ENCODE measurements around the gene KIAA0825. TPM values are rescaled to one million over a fixed set of nuclear protein-coding genes. Genes with fewer than 3 reads are reported as not detected.

The KIAA0825 gene
- total RNA-seq, 2 donors from 2014 or later, result 1.8 to 2.4 TPM

DNA sequence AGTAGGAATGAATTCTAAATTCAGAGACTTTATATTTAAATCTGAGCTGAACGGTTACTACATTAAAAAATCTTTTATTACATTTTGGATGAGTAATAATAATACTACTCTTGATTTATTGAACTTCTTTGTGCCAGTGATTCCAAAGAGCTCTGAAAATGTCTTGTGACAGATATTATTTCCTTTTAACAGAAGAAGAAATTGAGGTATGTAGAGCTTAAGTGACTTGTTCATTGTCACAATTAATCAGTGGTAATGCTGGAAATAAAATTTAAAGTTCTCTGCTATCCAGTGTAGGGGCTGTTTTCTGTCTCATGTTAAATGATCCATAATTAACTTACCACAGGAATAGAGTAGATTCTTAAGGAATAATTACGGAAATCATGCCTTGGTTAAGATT lies 335.3 kb downstream of the KIAA0825 start:
- intact Hi-C loops (cut with DNase I, micrococcal nuclease), result no loop called here
- ATAC-seq (no peak), DNase-seq (no peak)

DNA sequence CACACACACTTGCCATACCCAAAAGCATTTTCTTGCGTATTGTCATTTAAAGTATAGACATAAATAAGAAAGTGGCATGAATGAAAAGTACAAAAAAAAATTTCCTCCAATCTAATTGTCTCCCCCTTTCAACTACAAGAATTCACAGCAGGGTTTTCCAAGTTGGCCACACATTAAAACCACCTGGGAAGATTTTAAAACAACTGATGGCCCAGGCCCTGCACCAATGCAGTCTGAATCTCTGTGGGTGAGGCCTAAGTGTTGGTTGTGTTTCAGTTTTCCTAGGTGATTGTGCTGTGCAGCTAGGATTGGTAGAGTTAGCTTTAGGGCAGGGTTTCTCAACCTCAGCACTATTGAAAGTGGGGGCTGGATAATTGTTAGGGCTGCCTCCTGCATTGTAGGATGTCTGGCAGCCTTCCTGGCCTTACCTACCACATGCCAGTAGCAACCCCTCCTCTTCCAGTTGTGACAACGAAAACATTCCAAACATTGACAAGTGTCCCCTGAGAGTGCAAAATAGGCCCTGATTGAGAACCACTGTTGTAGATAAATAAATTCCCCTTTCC lies 337.1 kb downstream of the KIAA0825 start:
- intact Hi-C loops (cut with DNase I, micrococcal nuclease), result no loop called here
- DNase-seq (no peak), ATAC-seq (no peak)

DNA sequence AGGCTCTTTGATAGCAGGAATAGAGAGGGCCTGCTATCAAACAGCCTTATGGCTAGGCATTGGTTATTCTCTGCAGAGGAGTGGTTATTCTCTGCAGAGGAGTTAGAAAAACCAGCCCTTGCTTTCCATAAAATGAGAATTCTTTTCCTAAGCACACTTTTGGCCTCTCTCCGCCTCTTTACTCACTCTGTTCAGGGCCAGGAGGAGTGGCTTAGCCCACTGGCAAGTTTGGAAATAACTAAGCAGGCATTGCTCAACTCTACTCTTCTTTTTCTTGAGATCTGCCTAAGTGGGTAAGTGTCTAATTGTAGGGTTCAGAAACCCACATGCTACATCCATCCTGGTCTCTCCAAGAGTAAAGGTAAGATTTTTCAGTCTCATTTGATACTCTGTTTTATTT lies 341.7 kb downstream of the KIAA0825 start:
- intact Hi-C loops (cut with DNase I, micrococcal nuclease), result no loop called here
- no peak for DNase-seq
- ATAC-seq, result no peak

DNA sequence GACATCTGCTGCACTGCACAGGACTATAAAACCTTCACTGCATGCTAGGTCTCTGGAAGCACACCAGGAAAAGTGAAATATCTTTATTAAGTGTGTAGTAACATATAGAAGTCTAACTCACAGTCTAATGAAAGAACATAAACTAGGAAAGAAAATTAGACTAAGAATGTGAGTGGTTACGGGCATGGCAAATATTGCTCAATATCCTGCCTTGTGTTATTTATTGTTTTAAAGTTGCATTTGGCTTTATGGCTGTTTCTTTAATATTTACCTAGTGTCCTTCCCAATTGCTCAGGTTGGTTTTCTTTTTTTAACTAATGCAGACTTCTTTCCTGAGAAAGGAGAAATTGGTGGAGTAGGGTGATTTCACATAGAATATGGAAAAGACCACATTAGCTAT lies 342.4 kb downstream of the KIAA0825 start:
- ATAC-seq (no peak), DNase-seq (no peak)
- intact Hi-C loops (cut with DNase I, micrococcal nuclease), result no loop called here

DNA sequence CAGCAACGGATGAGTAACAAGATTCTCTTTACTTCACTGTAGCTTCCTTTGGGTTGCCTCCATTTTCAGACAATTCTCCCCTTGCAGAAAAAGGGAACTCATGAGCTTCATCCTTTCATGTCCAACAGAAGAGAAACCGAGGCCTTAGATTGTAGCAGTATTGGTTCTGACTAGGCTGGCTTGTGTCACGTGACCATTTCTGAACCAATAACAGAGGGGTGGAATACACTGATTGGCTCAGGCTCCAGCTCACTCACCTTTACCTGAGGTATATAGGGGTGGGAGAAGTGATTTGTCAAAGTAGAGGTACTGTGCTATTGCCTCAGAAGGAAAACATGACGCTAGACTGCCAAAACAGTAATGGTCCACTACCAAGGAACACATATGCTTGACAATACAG lies 343.7 kb downstream of the KIAA0825 start:
- ATAC-seq (no peak), DNase-seq (no peak)
- intact Hi-C loops (cut with DNase I, micrococcal nuclease), result no loop called here

DNA sequence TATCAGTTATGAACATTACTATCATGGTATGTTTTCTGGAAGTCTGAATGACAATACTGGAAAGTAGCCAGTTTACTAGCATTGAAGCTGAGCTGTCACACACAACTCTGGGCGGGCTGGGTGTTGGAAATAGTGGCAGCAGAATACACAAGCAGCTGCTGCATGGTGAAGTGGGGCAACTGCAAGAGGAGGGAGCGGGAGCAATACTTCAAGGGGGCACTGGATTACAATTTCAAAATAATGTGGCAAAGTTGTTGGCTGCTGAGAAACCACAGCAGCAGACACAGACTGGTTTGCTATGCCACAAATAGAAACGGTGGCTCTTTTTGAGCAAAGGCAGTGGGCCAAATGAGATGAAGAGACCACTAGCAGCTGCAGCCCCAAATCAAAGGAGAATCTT lies 350.2 kb downstream of the KIAA0825 start:
- DNase-seq (no peak), ATAC-seq (no peak)
- intact Hi-C loops (cut with DNase I, micrococcal nuclease), result no loop called here

DNA sequence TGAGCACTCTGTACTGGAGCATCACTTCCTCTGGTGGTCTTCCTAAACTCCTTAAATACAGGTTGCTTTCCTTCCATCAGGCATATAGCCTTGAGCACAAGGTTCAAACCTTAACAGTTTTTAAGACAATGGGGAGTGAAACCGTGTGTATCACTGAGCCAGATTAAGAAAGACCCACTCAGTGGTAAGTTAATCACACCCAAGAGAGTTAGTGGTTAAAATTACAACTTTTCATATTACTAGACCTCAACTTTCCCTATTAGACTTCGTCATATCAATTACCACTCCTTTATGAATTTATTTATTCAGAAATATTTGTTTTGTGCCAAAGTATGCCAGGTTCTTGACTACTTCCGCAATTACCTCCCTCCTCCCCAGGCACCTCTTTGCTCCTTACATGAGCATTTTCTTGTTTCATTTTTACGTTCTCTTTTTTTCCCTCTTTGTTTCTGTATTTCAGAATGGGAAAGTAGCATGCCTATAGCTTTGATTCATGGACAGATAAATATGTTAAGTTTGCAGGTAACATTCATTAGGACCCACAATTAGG lies 351.0 kb downstream of the KIAA0825 start:
- DNase-seq, result no peak
- intact Hi-C loops (cut with DNase I, micrococcal nuclease), result no loop called here
- ATAC-seq, result no peak

DNA sequence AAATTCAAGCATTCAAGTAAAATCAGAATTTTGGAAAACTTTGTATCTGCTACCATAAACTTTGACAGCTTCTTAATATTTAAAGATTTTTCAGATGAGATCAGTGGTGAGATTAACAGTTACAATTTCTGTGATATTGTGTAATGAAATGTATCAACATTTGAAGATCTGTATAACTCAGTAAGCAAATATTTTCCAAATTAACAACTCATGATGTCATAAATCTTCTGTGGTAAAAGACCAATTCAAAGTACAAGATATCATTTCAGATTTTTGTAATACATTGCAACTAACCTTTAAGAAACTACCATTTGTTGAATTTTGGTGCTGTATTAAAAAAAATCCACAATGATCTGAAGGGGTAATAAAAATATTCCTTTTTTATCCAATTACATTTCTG lies 352.2 kb downstream of the KIAA0825 start:
- intact Hi-C loops (cut with DNase I, micrococcal nuclease), result no loop called here
- DNase-seq (no peak), ATAC-seq (no peak)

DNA sequence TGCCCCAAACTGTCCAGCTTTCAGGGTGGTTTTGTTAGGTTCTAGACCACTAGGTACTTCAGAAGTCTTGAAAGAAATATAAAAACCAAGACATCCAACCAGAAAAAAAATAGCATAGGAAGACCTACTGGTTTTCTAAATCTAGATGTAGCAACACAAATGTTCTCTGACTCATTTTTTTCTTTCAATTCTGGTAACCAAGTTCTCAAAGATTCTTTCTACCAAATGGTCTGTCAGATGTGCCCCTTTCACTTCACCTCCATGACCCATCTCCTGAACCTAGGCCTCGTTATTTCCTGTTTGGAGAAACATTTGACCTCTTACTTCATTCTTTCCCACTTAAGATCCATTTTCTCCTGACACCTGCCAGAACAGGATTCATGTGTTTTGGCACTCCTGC lies 355.3 kb downstream of the KIAA0825 start:
- intact Hi-C loops (cut with DNase I, micrococcal nuclease), result no loop called here
- no peak for DNase-seq
- no peak for ATAC-seq

DNA sequence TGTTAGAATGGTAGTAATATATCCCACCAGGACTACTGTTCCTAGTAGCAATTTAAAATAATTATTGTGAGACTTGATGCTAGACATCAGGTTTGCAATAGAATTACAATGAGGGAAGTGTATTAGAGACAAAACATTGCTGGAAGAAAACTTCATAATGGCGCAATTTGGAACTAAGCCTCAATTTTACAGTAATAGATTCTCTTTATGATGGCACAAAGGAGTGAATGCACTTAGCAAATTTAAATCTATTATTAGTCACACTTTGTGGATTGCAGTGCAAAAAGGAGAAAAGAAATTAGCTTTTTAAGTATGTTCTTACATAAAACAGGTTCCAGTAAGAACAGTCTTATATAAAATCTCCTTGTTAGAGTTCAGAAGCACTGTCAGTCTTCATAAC lies 358.3 kb downstream of the KIAA0825 start:
- DNase-seq (no peak), ATAC-seq (no peak)
- intact Hi-C loops (cut with DNase I, micrococcal nuclease), result no loop called here

DNA sequence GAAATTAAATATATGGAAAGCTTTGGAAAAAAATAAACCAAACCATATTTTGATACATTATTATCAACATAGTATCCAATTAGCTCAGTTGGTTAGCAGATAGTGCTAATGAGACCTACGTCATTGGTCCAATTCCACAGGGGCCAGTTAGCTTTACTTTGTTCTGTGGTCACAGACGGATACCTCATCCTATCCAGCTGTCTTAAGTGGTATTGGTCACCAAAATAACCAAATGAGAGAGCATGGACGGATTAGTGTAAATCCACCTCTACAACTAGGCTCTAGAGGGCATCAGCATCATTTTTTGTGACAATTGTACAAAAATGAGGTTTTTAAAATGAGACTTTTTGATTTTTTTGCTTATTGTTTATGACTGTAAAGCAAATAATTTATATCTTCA lies 364.2 kb downstream of the KIAA0825 start:
- intact Hi-C loops (cut with DNase I, micrococcal nuclease), result no loop called here
- no peak for DNase-seq
- no peak for ATAC-seq

DNA sequence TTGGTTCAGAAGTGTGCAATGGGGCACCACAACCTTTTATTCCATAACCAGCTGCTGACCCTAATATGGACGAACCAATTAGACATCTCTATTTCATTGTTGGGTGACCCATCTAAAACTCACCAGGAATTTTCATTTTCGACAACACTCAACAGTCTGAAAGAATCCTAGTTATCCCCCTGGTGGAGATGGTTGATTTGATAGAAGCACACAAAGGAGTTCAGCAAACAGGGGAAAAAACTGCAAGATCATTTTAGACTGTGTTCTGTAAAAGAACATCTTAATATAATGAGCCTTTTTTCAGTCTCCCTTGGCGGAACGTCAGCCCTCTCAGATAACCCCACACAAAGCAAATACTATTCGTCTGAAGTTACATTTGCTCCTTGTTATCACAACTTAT lies 367.4 kb downstream of the KIAA0825 start:
- DNase-seq (no peak), ATAC-seq (no peak)
- intact Hi-C loops (cut with DNase I, micrococcal nuclease), result no loop called here

DNA sequence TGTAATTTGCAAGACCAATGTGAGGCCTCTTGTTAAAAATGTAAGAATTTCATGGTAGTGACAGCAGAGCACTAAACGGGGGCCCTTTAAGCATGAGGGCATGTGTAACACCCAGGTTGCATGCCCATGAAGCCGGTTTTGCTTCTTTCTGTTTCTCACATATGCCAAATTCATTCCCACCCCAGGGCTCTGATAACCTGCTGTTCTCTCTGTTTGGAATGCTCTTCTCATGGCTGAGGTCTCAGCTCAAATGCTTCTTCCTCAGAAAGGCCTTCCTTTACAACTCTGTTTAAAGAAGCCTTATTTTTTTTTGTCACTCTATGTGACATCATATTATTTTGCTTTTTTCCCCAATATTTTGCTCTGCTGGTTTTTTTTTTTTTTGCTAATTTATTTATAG lies 369.0 kb downstream of the KIAA0825 start:
- no peak for DNase-seq
- ATAC-seq, result no peak
- intact Hi-C loops (cut with DNase I, micrococcal nuclease), result no loop called here

DNA sequence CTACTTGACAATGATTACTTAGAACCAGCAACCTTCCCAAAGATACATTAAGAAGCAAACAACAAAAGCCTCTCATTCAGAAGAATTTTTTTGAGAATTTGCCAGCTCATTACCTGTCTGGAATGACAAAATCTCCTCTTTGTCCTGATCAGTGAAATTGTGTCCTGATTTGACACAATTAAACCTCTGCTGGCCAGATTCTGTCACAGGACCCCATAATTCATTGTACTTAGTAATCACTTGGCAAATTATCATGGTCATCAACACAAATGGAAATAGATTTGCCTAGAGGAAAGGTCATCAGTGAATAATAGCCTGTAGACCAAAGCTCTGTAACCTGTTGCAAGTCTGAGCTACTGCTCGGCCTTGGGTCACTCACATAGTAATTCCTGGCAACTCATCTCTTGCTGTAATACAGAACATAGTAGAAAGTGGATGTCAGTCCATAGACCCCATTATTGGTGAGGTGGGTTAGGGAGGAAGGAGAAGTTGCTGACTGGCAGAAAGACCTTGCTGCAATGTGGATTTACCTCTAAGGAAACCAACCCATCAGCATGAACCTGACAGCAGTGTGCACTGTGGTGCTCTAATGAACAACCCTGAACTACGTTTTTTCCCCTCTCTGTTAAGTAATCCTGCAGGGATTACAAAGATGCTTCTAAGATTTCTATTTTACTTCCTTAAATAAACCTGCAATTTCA lies 370.1 kb downstream of the KIAA0825 start:
- no peak for ATAC-seq
- DNase-seq, result no peak
- intact Hi-C loops (cut with DNase I, micrococcal nuclease), result no loop called here

DNA sequence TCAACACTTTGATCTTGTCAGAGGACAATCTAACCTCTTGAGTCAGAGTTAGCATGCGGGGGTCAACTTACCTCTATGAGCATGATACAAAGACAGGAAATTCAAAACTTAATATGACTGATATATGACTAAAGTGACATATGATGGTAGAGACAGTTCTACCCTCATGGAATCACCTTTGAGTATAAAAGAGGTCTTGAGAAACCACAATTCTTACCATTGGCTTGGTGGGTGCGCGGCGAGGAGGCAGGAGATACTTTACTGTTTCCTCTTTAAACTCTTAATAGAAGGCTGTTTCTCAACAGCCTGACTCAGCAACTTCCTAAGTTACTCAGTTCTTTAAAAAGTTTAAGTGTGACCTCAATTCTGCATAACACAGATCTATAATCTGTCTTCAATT lies 372.8 kb downstream of the KIAA0825 start:
- intact Hi-C loops (cut with DNase I, micrococcal nuclease), result no loop called here
- DNase-seq (no peak), ATAC-seq (no peak)

DNA sequence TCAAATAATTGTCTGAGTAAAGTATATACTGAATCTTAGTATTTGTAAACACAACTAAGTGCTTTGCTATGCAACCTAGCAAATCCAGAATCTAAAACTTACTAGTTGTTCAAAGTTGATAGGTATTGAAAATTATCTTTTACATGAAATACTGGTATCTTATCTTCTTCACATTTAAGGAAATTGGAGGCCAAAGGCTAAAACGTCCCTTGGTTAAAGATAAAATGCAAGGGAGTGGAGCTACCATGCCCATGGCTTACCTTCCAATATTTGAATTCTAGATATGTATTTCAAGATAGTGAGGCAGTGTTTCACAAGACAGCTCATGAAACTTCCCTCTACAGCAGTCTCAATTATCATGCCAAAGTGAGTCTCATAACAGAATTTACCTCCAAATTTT lies 373.5 kb downstream of the KIAA0825 start:
- ATAC-seq (no peak), DNase-seq (no peak)
- intact Hi-C loops (cut with DNase I, micrococcal nuclease), result no loop called here

DNA sequence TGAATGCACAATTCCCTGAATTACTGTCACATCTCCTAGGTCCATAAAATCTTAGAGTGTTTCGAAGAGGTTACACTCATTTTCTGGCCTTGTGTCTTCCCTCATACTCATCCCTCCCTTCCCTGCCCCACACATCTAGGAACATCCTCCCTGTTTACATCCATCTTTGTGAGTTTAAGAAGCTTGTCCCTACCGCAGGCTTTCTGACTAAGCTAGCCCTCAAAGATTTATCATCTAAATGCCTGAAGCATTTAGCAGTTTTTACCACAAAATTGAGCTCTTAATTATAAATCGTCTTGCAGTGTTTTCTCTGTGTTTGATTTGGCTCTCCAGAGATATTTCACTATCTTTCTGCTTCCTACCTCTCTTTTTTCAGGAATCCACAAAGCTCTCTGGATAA lies 374.8 kb downstream of the KIAA0825 start:
- ATAC-seq (no peak), DNase-seq (no peak)
- intact Hi-C loops (cut with DNase I, micrococcal nuclease), result no loop called here

DNA sequence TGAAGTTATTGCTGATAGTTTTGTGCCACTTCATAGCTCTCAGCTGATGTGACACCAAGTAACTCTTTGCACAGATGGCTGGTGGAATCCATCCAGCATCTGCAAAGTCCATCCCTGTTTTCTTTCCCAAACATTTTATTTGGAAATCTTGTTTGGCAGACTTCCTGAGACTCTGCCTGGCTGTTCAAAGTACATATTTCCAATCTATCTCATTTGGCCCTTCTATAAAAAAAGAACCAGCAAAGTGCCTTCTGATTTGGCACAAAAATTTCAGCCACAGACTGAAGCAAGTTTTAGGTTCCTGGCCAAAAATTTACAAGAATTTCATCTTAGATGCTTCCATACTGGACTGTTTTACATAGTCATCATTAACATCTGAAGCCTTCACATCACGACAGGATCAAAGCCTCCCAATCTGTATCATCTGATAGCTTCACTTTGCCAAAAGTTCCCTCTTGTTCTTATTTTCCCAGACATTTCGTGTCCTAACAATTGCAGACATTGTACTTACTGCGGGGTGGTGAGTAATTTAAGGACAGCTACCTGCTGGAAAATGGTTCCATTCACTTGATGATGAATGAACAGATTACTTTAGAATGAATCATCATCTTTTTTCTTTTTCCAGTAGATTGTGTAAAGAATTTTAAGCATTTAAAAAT lies 377.3 kb downstream of the KIAA0825 start:
- intact Hi-C loops (cut with DNase I, micrococcal nuclease), result no loop called here
- ATAC-seq, result no peak
- no peak for DNase-seq

DNA sequence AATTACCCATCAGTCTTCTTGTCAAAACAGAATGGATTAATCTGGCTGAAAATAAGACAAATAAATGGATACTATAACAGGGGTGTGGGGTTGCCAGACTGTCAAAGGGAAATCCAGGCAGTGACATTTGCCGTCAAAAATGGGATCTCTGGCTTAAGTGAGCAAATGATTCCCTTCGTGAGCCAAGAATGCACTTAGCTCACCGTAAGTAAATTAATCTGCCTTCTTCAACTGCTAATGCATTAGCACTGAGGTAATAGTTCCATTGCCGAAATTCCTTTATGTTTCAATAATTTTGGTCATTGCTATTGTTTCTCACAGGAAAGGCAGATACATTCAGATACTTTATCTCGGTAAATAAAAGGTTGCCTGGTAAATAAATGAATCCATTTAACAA lies 377.8 kb downstream of the KIAA0825 start:
- ATAC-seq (no peak), DNase-seq (no peak)
- intact Hi-C loops (cut with DNase I, micrococcal nuclease), result no loop called here

DNA sequence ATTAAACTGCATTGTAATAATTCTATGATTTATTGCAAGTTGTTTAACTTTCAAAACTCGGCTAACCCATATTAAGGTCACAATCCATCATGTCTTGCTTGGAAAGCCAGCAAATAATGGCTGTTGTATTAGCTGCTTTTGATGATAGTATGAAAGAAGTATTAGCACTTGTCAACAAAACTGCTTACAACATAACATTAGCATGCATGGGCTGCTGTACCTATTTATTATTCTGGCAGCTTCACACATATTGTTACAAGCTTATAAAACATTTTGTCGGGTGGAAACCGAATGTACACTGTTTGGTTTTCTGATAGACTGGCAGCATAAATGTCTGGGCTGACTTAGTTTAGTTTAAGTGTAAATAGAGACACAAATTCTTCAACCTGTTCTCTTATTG lies 378.3 kb downstream of the KIAA0825 start:
- intact Hi-C loops (cut with DNase I, micrococcal nuclease), result no loop called here
- DNase-seq (no peak), ATAC-seq (no peak)

DNA sequence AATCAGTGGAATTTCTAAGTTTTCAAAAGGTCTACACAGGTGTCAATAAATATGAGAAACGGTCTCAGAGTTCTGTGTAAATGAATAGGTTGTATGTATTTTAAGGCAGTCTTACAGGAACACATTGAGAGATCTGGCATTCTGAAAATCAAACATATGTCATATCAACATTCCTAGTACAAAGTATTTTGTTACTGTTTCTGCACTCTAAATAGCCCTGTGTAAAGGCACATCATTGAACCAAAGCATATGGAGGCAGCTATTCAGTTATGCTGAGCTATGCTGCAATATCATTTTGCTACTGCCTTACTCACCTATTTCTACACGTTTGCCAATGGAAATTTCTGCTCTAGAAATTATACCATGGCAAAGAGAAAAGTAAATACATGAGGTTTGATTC lies 379.1 kb downstream of the KIAA0825 start:
- intact Hi-C loops (cut with DNase I, micrococcal nuclease), result no loop called here
- ATAC-seq (no peak), DNase-seq (no peak)

All from left colon (tissue), 2 donors.